ENCODE results near the gene NEMP2. TPM values are rescaled to one million over a fixed set of nuclear protein-coding genes. Genes with fewer than 3 reads are reported as not detected.

The NEMP2 gene
- total RNA-seq, 2 experiments from 2014 or later = 11.6 to 12.2 TPM

DNA sequence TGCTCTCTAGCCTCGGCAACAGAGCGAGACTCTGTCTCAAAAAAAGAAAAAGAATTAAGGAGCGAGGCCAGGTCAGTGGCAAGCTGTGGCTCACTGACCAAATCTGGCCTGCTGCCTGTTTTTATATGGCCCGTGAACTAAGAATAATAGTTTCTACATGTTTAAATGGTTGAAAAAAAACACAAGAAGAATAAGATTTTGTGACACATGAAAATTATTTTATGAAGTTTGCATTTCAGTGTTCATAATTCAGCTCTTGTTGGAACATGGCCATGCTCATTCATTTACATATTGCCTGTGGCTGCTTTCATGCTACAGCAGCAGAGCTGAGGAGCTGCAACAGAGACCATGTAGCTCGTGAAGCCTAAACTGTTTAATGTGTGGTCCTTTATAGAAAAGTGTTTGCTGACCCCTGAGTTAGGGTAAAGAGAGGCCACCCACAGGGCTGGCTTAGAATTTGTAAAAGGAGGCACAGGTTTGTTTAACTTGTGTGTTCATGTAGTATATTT, 66.9 kb downstream of the NEMP2 start:
- H3K4me1 ChIP-seq (ENCODE audit: insufficient read depth, low read length) = peaks cover 32% of the 10 kb centered on the region
- Mint-ChIP-seq H3K9me3 (no peaks in the 10 kb centered on the region), H3K4me1 (ENCODE audit: low read depth) (peaks cover 77% of the 10 kb centered on the region), H3K27me3 (no peaks in the 10 kb centered on the region), H3K27ac (peak overlapping the region; percentile 32), H3K36me3 (ENCODE audit: low read depth) (peaks cover 74% of the 10 kb centered on the region), H3K4me3 (no peak overlapping the region)
- no peak overlapping the region for H3K27ac ChIP-seq (ENCODE audit: low read depth in 1 of 2, low read length in 2 of 2)
- H3K9me3 ChIP-seq (ENCODE audit: control insufficient read depth in 1 of 2, insufficient read depth in 1 of 2, low read length in 2 of 2) = no peaks in the 10 kb centered on the region
- peak in 1 of 14 experiments; percentile 5 for DNase-seq
- POLR2A ChIA-PET = interaction anchor here (0.6 to 0.9 kb wide), 3 partner anchors 19 to 151 kb away, joined by 3 to 4 read pairs (median 3); no protein-coding TSS in a partner anchor
- TF ChIP-seq, protein P1, sequence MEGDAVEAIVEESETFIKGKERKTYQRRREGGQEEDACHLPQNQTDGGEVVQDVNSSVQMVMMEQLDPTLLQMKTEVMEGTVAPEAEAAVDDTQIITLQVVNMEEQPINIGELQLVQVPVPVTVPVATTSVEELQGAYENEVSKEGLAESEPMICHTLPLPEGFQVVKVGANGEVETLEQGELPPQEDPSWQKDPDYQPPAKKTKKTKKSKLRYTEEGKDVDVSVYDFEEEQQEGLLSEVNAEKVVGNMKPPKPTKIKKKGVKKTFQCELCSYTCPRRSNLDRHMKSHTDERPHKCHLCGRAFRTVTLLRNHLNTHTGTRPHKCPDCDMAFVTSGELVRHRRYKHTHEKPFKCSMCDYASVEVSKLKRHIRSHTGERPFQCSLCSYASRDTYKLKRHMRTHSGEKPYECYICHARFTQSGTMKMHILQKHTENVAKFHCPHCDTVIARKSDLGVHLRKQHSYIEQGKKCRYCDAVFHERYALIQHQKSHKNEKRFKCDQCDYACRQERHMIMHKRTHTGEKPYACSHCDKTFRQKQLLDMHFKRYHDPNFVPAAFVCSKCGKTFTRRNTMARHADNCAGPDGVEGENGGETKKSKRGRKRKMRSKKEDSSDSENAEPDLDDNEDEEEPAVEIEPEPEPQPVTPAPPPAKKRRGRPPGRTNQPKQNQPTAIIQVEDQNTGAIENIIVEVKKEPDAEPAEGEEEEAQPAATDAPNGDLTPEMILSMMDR (IDR thresholded peaks at IDR 0.05) = no peak
- no peak for ATAC-seq (ENCODE audit: poor library complexity)
- intact Hi-C loops (cut with DNase I, micrococcal nuclease) = no loop called here
- CTCF ChIA-PET = no interaction called here
- H3K4me3 ChIP-seq (ENCODE audit: low read length) = no peak overlapping the region
- peaks cover 16% of the 10 kb centered on the region for H3K36me3 ChIP-seq (ENCODE audit: insufficient read depth, low read length)
- no peaks in the 10 kb centered on the region for H3K27me3 ChIP-seq (ENCODE audit: control insufficient read depth in 1 of 2, insufficient read depth in 2 of 2, low read length in 2 of 2)

- H3K4me1 ChIP-seq (ENCODE audit: insufficient read depth, low read length) = peaks cover 32% of the 10 kb centered on the region
- CTCF ChIA-PET = no interaction called here
Observed at GRCh38 chr2:190466819-190467446, 67.6 kb downstream of the NEMP2 start.

GRCh38 chr2:190465060-190465459, 69.5 kb downstream of the NEMP2 start:
- Mint-ChIP-seq H3K36me3 (ENCODE audit: low read depth) (peaks cover 67% of the 10 kb centered on the region), H3K4me3 (no peak overlapping the region), H3K9me3 (no peaks in the 10 kb centered on the region), H3K4me1 (ENCODE audit: low read depth) (peaks cover 93% of the 10 kb centered on the region), H3K27me3 (no peaks in the 10 kb centered on the region), H3K27ac (peak overlapping the region; percentile 25)
- CTCF ChIA-PET = no interaction called here
- no peaks in the 10 kb centered on the region for H3K9me3 ChIP-seq (ENCODE audit: control insufficient read depth in 1 of 2, insufficient read depth in 1 of 2, low read length in 2 of 2)
- peaks cover 32% of the 10 kb centered on the region for H3K4me1 ChIP-seq (ENCODE audit: insufficient read depth, low read length)
- peaks cover 5% of the 10 kb centered on the region for H3K36me3 ChIP-seq (ENCODE audit: insufficient read depth, low read length)
- H3K27ac ChIP-seq (ENCODE audit: low read depth in 1 of 2, low read length in 2 of 2) = no peak overlapping the region
- intact Hi-C loops (cut with DNase I, micrococcal nuclease) = no loop called here
- TF ChIP-seq, protein P1 (IDR thresholded peaks at IDR 0.05) = no peak
- POLR2A ChIA-PET = no interaction called here
- no peak for ATAC-seq (ENCODE audit: poor library complexity)
- no peaks in the 10 kb centered on the region for H3K27me3 ChIP-seq (ENCODE audit: control insufficient read depth in 1 of 2, insufficient read depth in 2 of 2, low read length in 2 of 2)
- DNase-seq = no peak
- no peak overlapping the region for H3K4me3 ChIP-seq (ENCODE audit: low read length)

More at GRCh38 chr2:190466819-190467446, 67.6 kb downstream of the NEMP2 start:
- Histone ChIP-seq H3K36me3 (ENCODE audit: insufficient read depth, low read length) (peaks cover 16% of the 10 kb centered on the region), H3K4me3 (ENCODE audit: low read length) (no peak overlapping the region), H3K27ac (ENCODE audit: low read depth in 1 of 2, low read length in 2 of 2) (no peak overlapping the region), H3K9me3 (ENCODE audit: control insufficient read depth in 1 of 2, insufficient read depth in 1 of 2, low read length in 2 of 2) (no peaks in the 10 kb centered on the region), H3K27me3 (ENCODE audit: control insufficient read depth in 1 of 2, insufficient read depth in 2 of 2, low read length in 2 of 2) (no peaks in the 10 kb centered on the region)
- intact Hi-C loops (cut with DNase I, micrococcal nuclease) = no loop called here
- ATAC-seq (ENCODE audit: poor library complexity) (no peak), DNase-seq (no peak)
- H3K27ac Mint-ChIP-seq = peak overlapping the region; percentile 40
- H3K27me3 Mint-ChIP-seq = no peaks in the 10 kb centered on the region
- H3K9me3 Mint-ChIP-seq = no peaks in the 10 kb centered on the region
- H3K4me1 Mint-ChIP-seq (ENCODE audit: low read depth) = peaks cover 83% of the 10 kb centered on the region
- H3K36me3 Mint-ChIP-seq (ENCODE audit: low read depth) = peaks cover 71% of the 10 kb centered on the region
- TF ChIP-seq, protein P1 (IDR thresholded peaks at IDR 0.05) = no peak
- no peak overlapping the region for H3K4me3 Mint-ChIP-seq
- POLR2A ChIA-PET = interaction anchor here (0.6 kb wide), 1 partner anchor 18 kb away, joined by 3 read pairs; no protein-coding TSS in a partner anchor
